HS-5 (cell line): ENCODE measurements around the gene MINK1.
"Not testable (repeated sequence)": the region's sequence is repeated elsewhere in the genome, so short reads cannot be mapped to it uniquely, and the experiment has no call there.

Experiments
- DNase-seq: peaks from one replicate; pipeline ENCODE4 v3.0.0-alpha.2; 2012; ENCODE audit warnings: low read depth

The MINK1 gene

DNA sequence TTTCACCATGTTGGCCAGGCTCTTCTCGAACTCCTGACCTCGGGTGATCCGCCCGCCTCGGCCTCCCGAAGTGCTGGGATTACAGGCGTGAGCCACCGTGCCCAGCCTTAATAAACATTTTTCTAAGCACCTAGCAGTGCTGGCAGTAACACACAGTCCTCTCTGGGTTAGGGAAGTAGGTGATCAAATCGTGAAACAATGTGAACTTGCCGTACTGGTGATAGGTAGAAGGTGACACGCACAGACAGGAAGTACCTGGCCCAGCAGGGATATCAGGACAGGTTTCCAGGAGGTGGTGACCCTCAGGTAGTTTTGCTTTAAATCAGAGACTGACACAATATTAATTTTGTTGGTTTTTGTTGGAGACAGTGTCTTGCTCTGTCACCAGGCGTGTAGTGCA is 21.7 kb upstream of the MINK1 start:
- no peak for DNase-seq

- DNase-seq, result no peak
Observed at GRCh38 chr17:4812690-4813089, 20.4 kb upstream of the MINK1 start.

GRCh38 chr17:4815043-4815675 is 18.0 kb upstream of the MINK1 start:
- no peak for DNase-seq

- DNase-seq, result no peak
Observed at GRCh38 chr17:4816826-4817225, 16.3 kb upstream of the MINK1 start.

DNA sequence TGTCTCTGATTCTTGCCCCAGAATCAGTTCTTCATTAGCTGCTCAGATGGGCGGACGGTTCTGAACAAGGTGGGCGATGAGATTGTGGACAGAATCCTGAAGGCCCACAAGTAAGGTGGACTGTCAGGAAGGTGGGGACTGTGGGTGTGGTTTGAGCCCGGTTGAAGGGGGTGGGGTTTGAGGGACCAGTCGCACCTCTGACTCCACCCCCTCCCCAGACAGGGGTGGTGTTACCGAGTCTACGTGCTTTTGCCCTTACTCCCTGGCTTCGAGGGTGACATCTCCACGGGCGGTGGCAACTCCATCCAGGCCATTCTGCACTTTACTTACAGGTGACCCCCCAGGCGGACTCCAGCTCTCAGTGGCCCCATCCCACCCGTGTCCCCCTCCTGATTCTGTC is 14.9 kb upstream of the MINK1 start:
- DNase-seq, result no peak

DNA sequence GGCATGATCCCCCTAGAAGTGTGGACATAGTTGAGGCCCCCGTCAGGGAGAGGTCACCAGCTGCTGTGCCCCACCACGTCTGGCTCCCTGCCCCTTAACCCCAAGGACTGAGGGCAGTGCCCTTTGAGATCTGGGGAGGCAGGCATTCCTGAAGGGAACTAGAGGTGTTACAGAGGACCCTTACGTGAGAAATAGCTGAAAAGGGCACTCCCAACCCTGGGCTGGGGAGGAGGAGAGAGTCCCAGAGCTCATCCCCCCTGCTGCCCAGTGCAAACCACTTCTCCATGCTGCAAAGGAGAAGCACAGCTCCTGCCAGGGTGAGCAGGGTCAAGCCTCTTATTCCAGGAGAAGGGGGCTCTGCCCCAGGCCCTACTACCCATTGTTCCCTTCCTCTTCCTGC is 10.3 kb upstream of the MINK1 start:
- DNase-seq, result no peak

- no peak for DNase-seq
Observed at GRCh38 chr17:4823373-4824089, 9.6 kb upstream of the MINK1 start.

DNA sequence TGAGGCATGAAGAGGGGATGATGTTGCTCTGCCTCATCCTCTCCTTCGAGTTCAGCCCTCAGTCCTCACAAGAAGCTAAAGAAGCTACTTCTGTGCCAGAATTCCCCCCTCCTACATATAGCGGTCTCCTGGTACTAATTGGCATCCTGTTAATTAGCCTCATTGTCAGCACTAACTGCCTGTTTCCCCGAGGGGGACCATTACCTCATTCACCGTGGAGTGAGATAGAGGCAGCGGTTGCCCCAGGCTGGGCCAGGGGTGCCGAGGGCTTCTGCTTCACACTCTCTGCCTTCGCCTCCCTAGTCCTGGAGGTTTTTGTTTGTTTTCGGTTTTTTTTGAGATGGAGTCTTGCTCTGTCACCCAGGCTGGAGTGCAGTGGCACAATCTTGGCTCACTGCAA is 5.7 kb upstream of the MINK1 start:
- DNase-seq, result no peak

DNA sequence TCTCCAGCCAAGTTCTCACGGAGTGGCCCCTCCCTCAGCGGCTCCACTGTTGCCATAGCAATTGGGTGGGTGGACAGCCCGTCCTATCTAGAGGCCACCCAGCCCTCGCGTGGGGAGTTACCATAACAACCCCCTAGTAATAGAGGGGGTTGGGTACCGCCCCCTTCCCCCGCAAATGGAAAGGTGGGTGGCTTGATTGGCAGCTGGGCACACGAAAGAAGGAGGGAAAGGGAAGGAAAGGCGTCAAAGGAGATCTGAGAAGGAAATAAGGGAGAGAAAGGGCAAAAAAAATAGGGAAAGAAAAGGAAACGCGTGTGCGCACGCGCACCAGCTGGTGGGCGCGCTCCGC is 337 bp upstream of the MINK1 start:
- DNase-seq, result not testable (repeated sequence)

DNA sequence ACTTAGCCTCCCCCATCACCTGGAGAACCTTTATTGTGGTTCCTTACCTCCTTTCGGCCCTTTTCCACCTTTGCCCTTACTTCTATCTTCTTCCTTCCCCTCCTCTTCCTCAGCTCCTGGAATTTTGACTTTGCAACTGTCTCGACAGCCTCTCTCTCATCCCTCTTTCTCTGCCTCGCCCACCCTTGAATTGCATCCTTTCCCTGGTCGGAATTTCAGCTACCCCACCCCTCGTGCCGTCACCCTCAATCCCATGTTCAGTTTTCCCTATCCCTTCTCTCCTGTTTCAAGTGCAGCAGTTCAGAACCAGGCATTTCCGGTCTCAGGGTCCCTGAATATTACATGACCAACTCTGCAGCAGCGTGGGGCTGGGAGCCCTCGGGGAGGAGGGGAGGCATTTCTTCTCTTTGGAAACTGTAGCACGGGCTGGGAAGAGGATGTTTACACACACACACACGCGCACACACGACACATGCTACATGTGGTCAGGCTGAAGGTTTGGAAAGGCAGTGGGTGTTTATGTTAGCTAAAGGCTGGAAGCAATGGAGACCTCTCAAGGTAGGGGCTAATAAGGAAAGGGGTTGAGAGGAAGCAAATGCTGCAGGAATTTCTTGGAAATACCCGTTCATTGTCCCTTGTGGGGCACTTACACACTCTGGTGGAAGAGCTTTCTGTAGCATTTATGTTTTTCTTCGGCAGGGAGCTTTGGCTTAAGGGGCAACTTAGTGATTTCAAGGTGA is 971 bp downstream of the MINK1 start:
- no peak for DNase-seq

DNA sequence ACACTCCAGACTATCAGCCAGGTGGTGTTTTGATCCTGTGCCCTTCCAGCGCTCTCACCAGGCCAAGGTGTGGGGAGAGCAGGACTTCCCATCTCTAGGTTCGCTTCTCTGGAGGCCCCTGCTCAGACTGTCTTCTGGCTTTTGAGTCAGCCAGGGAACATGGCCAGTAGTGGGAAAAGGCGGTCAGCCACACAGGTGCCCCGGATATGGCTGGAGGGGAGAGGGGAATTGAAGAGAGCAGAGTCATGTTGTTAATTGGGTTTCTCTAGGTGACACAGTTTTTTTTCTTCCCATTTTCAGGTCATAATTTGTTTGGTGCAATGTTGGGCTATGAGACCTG is 1.5 kb downstream of the MINK1 start:
- no peak for DNase-seq

DNA sequence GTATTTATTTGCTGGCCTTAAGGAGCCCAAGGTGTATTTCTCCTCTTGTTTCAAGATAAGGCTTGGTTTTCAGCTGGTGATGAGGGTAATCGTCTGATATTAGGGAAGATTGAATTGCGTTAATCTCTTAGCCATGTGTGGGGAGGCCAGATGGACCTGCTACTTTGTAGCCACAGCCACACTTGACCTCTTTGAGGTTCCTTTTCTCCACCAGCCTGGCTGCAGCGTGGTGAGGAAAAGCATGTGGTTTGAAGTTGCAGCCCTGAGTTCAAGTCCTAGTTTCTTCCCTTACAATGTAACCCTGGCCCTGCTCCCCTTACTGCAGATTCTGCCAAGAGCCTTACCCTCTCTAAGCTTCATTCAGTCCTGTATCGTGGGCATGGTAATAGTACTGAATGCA is 3.1 kb downstream of the MINK1 start:
- no peak for DNase-seq

- DNase-seq, result no peak
Observed at GRCh38 chr17:4837471-4838308, 4.5 kb downstream of the MINK1 start.

DNA sequence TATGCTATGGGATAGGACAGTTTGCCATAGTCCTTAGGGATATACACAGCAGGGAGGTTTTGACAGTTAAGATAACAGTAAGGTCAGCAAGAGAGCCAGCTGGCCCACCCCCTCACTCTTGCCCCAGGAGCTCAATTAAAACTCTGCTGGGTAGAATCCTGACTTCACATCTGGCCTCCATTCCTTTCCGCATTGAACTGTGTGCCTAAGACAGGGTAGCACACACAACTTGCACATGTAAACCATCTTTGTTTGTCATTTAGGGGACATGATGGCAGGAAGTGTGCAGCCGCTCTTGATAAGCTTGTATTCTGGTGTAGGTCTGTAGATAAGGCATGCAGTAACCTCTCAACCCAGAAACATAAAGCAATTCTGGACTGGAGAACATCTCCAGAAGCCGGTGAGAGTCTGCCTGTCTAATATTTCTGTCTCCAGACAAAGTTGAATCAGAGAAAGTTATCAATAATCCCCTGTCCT is 5.2 kb downstream of the MINK1 start:
- no peak for DNase-seq

DNA sequence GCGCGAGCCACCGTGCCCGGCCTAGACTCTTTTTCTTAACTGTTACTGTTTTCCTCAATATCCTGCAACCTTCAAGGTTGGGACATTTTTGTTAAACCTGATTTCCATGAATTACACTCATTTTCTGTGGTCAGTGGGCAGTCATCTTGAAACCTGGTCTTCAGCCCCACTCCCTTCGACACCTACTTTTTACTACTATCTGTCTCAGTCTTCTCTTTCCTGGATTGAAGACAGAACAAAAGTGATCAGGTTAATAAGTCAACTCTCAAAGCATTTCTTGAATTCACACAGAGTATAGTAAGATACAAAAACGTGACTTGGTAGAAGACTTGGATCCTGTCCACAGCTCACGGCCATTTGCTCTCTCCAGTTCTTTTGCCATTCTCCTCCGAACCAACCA is 6.1 kb downstream of the MINK1 start:
- DNase-seq, result no peak

DNA sequence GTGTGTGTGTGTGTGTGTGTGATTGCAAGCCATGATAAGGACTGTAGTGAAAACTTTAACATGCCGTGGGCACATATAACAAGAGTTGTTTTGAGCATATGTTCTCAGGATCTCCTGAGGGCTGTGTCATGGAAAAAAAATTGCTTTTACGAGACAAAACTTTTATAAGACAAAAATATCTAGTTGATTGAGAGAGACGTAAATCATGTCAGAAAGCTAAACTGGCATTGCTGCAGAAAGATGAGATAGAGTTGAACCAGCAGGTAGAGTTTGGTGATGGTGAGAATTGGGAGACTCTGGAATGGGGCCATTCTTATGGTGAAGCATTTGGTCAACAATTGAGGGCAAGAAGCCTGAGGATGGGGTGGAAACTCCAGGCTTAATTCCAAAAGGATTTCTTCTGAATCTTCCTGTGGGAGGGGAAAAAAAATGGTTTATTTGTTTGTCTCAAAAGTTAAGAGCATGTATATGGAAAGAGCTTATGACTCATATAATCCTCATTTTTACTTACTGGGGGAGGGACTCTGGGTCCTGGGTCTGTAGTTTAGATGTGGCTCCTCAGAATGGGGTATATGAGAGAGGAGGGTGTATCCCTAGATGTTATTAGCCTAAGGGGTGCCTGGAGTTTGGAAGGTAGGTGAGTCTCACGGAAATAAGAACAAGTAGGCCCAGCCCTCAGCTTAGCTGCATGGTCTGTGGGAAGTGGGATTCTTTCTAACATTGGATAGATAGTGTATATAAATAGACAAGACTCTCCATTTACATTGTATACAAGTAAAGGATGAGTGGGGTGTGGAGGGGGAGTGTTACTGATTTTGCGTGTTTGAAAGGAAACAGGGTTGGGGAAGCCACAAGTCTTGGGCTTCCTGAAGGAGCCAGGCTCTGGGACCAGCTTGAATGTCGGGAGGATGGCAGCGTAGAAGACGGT is 7.1 kb downstream of the MINK1 start:
- DNase-seq, result no peak

GRCh38 chr17:4840893-4841242 is 7.7 kb downstream of the MINK1 start:
- DNase-seq, result no peak

DNA sequence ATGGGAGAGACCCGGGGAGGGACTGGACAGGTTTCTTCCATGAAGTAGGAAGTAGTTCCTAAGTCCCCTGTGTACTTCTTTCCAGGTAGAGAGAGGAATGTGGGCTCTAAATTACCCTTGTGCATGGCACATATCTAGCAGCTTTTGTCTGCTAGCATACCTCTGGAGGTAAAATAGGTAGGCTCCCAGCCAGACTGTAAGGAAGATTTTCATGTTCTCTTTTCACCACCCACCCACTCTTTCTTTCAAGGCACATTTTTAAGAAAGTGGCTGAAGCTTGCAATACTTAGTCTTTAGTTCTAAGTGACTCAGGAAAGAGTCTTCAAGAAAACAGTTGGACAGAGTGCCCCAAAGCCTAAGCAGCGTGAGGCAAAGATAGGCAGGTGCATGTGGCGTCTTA is 9.2 kb downstream of the MINK1 start:
- no peak for DNase-seq

DNA sequence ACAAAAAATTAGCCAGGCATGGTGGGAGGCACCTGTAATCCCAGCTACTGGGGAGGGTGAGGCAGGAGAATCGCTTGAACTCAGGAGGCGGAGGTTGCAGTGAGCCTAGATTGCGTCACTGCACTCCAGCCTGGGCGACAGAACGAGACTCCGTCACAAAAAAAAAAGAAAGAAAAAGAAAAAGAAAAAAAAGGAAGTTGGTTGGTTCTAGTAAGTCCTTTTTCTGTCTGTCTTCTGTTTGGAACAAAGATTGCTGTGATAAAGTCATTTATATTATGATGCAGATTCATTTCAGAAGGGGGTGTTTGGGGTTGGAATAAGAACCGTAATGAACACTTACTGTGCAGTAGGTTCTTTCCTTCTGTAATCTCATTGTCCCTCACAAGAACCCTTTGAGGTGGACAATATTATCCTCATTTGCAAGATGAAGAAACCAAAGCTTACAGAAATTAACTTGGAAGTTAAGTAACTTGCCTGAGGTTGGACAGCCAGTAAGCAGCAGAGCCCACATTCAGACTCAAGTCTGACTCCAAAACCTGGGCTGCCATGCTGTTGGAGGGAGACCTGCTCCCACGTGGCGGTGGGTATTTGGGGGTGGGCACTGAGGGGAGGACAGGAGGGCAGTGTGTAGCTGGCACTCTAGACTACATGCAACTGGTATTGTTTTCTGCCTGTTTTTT is 10.3 kb downstream of the MINK1 start:
- no peak for DNase-seq

- DNase-seq, result no peak
Observed at GRCh38 chr17:4845118-4845517, 12.0 kb downstream of the MINK1 start.
